Amniotic stem cell (primary cell): Measurements from ENCODE around the gene MCTP1.

ENCODE experiments used
- DNase-seq: peaks from one replicate; lab custom pipeline; 2025; lab: John Stamatoyannopoulos, UW

MCTP1 gene

DNA sequence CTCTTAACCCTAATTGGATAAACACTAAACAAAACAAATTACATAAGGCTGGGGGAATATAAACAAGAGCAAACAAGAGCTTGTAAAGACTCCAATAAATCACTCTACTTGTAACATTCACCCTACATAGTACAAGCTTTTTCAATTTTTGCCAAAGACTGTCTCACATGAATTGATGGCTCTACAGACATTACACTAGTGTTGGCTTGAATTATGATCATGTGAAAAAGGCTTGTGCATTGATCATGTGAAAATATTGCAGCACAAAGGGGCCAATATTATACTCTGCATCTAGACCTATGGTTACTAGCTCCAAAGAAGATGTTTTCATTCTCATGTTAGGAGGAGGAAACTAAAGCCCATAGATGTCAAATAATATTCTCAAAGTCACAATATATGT lies 212.6 kb downstream of the MCTP1 start:
- no peak for DNase-seq

DNA sequence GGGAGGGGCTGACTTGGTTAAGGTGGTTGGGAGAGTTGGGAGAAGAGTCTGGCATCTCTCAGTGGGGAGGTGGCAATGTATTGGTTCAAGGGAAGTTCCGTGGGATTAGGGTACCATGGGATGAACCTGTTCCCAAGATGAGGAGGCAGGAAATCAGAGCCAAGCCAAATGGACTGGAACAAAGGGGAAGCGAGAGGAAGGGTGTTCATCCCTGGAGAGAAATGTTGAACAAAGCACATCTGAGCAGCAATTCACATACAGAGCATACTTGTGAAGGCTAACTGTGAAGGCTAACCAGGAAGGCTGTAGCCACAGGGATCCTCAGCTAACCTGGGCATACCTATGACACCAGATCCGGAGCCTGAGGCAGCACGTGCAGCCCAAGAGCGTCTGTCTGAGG lies 214.0 kb downstream of the MCTP1 start:
- no peak for DNase-seq

DNA sequence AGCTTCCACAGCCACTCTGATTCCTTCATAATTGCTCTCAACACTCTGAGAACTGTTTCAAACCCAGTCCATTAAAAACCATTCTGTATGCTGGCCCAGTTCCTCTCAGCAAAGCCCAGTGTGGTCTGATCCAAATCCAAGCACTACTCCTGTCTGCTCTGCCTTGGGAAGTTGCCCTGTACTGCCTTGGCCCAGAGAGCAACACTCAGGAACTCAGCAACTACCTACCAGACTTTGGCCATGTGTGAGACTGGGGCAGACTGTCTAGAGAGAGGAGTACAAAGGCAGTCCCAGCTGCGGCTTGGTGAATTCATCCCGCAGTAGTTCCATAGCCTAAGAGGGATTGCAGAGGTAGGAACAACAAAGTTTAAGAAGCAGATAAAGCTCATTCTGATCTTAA lies 214.4 kb downstream of the MCTP1 start:
- no peak for DNase-seq

DNA sequence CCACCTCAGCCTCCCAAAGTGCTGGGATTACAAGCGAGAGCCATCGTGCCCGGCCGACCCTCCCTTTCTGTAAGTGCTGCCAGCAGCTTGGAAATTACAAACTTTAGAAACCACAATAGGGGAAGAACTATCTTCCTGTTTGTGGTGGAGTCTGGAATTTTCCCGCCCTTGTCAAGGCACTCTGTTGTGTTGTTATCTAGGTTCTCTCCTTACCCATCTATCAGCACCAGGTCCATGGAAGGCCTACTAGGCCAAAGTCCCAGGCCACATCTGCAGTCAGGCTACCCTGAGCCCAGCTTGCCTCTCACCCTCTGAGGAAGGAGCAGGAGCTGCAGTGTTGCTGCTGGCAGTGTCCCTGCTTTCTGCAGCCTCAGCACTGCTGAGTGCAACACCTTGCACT lies 214.9 kb downstream of the MCTP1 start:
- DNase-seq = no peak

DNA sequence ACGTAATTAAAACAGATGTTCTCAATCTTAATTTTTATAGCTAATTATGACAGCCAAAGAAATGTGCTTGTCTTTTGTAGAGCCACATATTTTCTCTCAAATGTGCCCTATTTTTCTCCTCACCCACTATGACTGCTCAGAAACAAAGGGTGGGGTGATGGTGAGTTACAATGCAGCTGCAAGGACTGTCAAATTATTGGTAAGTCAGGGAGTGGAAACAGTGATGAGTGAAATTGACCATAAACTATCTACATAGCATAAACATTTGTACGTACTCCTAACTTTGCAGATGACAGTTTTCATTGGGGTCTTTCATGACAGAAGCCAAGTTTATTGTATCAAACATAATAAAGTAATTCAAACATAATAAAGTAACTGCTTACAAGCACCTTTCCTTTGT lies 215.9 kb downstream of the MCTP1 start:
- no peak for DNase-seq

DNA sequence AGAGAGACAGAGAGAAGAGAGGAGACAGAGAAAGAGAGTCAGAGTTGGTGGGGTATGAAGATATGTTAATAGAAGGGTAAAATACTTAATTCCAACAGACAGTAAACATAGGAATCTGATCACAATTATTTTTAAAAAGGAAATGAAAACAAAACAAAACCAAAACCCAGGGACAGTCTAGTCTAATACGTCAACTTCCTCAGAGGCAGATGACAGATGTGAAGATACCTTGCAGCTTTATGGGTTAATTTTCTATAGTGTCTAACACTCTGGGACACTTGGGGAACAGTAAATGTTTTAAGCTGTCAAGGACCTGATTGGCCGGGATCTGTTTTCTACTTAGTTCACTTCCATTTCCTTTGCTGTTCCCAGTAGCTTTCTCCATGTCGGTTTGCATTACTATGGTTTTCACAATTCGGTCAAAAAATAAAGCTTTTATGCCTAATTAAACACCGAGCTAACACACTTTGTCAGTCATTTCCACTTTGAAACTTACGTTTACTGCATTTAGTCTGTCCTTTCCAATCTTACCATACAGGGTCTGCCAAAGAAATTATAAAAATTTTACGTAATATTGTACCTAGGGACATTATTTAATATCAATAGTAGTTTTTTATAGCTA lies 216.5 kb downstream of the MCTP1 start:
- no peak for DNase-seq

- no peak for DNase-seq
Measured at GRCh38 chr5:95066048-95066447, 218.8 kb downstream of the MCTP1 start.

GRCh38 chr5:95063492-95063891 lies 221.4 kb downstream of the MCTP1 start:
- no peak for DNase-seq

DNA sequence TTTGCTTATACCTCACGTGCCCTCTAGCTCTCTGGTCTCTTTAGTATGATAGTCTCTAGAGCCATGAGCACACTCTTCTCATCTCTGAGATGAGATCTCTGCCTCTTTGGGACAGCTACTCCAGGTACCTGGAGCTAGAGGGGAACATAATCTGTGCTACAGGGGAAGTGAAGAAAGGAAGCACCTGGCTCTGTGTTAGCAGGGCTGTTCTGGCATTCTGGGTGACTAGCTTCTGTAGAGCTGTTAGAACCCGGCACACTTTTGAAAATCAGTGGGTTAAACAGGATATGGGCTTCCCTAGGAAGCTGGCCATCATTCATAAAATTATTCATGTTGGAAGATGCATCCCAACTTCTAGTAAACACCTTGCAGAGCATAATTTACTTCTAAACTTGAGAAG lies 224.8 kb downstream of the MCTP1 start:
- DNase-seq = no peak

DNA sequence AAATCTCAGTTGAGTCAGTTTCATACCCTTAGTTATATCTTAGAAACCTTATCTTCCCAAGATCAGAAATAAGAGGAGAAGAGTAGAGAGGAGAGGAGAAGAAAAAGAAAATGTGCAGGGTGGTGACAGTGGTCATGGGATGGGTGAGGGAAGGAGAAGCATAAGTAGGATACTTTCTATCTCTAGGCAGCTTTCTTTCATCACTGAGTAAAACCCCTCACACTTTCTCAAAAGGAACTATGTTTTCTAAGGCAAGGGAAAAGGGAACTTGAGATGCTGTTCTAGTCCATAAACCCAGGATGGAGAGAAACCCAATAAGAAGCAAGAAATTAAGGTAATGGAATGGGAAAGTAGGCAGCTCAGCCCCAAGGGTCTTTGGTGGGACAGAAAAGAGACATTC lies 225.3 kb downstream of the MCTP1 start:
- DNase-seq = no peak

DNA sequence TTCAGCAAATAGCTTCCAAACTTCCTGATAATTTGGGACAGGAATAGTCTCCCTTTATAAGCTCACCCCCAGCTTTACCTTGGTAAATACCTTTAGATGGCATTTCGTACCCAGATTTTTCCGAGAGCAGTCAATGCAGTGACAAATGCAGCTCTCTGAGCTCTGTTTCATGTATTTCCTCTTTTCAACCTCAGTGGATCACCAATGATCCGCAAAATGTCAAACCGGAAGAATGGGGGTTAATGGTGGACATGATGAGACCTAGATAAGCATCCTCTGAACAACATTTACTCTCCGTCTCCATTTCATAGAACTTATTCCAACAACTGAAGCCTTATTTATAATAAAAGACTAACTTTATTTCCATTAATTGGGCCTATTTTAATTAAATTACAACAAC lies 227.3 kb downstream of the MCTP1 start:
- DNase-seq = no peak

- DNase-seq = no peak
Measured at GRCh38 chr5:95053253-95053652, 231.6 kb downstream of the MCTP1 start.

GRCh38 chr5:95050708-95051107 lies 234.2 kb downstream of the MCTP1 start:
- no peak for DNase-seq

DNA sequence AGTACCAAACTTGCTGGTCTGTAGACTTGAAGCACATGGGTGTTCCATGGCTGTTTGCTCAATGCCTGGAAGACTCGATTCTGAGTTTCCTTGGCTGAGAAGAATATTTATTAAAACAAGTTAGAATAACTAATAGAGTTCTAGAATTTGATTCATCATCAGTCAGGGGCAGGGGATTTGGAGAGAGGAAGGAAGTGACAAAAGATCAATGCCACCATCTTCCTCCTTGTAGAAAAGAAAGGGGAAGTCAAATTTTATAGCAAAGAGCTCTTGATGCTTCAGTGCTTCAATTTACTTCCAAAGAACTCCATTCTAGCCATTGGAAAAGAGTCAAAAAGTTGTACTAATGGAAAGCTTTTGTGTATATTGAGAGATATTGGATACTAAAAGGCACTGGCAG lies 236.3 kb downstream of the MCTP1 start:
- DNase-seq = no peak

GRCh38 chr5:95045181-95045965 lies 239.5 kb downstream of the MCTP1 start:
- no peak for DNase-seq

DNA sequence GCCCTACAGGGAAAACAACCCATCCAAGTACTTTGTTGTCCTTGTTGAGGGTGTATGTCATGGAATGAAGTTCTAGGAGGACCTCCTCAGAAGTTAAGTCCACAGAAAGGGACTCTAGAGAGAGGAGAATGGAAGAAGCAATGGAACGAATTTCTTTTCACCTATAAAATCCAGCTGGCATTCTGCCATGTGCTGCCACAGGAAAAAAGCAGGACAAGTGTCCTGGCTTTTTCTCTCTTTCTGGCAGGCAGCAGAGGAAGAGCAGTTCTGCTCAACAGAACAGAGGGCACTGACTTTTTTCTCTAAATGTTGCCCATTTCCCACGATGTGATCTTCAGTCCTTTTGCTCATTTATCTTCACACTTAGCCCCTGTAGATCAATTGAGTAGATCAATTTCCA lies 240.8 kb downstream of the MCTP1 start:
- DNase-seq = no peak

- DNase-seq = no peak
Measured at GRCh38 chr5:95043648-95044047, 241.2 kb downstream of the MCTP1 start.

- DNase-seq = no peak
Measured at GRCh38 chr5:95043234-95043633, 241.7 kb downstream of the MCTP1 start.

GRCh38 chr5:95042037-95042436 lies 242.9 kb downstream of the MCTP1 start:
- DNase-seq = no peak

- DNase-seq = no peak
Measured at GRCh38 chr5:95035891-95036685, 248.8 kb downstream of the MCTP1 start.

GRCh38 chr5:95032801-95033200 lies 252.1 kb downstream of the MCTP1 start:
- no peak for DNase-seq

DNA sequence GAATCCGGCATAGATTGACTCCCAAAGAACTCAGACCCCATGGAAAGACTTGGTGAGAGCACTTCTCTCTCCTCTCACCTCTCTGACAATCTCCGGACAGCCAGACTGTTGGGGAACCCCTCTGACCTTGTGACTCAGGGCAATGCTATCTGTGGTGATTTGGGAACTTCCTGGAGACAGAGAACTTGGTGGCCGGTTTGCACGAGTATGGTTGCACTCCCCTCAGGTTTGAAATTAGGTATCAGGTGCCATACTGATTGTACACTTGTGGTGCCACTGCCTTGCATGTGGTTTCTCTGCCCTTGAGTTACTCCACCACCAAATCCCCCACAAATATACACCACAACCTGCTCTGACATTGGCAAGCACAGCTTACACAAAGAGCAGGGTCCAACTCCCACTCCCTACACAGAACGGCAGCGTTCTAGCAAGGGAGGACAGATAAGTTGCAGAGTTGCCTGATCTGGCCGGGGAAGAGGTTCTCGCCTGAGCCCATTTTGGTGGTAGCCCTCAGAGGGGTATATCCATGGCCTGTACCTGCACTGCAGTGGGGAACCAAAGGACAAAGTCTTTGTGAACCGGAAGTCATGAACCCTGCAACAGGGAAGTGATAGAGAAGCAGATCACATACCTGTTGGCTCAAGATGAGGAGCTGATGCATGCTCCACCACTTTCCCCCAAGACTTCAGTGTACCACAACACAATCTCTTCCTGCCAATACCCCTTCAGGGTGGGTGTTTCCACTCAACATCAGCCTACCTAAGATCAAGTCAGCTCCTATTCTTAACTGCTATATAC lies 255.1 kb downstream of the MCTP1 start:
- no peak for DNase-seq
